ENCODE measurements around the gene SH3RF3.

GRCh38 chr2:109346601-109347228, 217.7 kb downstream of the SH3RF3 start:
- TF ChIP-seq TOX (CRISPR knock-in tag; IDR thresholded peaks at IDR 0.05; ENCODE audit: borderline replicate concordance) (no peak), ZNF8 (CRISPR knock-in tag; IDR thresholded peaks at IDR 0.05) (no peak), RARB (CRISPR knock-in tag; IDR thresholded peaks at IDR 0.05) (no peak), CSDC2 (CRISPR knock-in tag; IDR thresholded peaks at IDR 0.05) (no peak), GLIS3 (CRISPR knock-in tag; IDR thresholded peaks at IDR 0.05) (no peak), PATZ1 (CRISPR knock-in tag; IDR thresholded peaks at IDR 0.05; ENCODE audit: borderline replicate concordance) (no peak), CREB5 (CRISPR knock-in tag; IDR thresholded peaks at IDR 0.05; ENCODE audit: low read depth) (no peak), TCF4 (CRISPR knock-in tag; IDR thresholded peaks at IDR 0.05; ENCODE audit: borderline replicate concordance) (no peak), TSHZ2 (CRISPR knock-in tag; IDR thresholded peaks at IDR 0.05) (no peak), ZNF565 (CRISPR knock-in tag; conservative IDR thresholded peaks at IDR 0.05; ENCODE audit: low read depth) (no peak), POU6F1 (CRISPR knock-in tag; IDR thresholded peaks at IDR 0.05; ENCODE audit: borderline replicate concordance, low read depth) (no peak), BACH2 (CRISPR knock-in tag; IDR thresholded peaks at IDR 0.05; ENCODE audit: borderline replicate concordance) (no peak)

Measured in SK-N-SH treated with all-trans-retinoic acid at 6 μM for 48 hours (cell line).